GM21423 (cell line): ENCODE results near the gene DNAJB1.
A peak's percentile ranks its signal among the peaks of the same experiment; 100 is the strongest.
"Not testable (repeated sequence)": the region's sequence is repeated elsewhere in the genome, so short reads cannot be mapped to it uniquely, and the experiment has no call there.

Experiments
- ATAC-seq: cut with Tn5 transposase; IDR thresholded peaks from one replicate; pipeline ENCODE4 v1.9.1; 2021; ENCODE audit warnings: mild to moderate bottlenecking, moderate library complexity; ENCODE audit not compliant: unreplicated experiment

Gene DNAJB1

DNA sequence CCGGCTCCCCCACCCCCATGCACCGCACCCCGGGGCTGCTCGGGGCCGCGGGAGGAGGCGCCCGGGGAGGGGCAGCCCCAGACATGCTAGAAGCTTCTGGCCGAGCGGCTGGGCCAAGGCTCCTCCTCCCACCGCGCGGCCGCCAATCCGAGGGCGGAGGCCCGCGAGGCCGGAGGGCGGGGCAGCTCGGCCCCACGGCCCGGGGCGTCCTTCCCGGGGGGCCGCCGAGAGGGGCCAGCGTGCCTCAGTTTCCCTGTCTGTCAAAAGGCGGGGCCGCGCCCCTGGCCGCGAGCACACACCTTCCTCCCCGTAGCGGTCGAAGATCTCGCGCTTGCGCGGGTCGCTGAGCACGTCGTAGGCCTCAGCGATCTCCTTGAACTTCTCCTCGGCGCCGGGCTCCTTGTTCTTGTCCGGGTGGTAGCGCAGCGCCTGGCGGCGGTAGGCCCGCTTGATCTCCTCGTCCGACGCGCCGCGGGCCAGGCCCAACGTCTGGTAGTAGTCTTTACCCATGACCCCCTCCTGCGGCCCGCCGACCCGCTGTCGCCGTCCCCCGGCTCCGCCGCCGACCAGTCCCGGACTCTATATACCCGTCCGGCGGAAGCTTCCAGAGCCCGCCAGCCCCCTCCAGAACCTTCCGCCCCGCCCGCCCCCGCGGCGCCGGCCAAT, at the start of gene DNAJB1:
Gene DNAJB1, minus strand, starts transcription at position 558 of the 666 bp plus-strand sequence. Its CDS starts 48 bp downstream, at position 510.
- peak; percentile 61 for ATAC-seq

DNA sequence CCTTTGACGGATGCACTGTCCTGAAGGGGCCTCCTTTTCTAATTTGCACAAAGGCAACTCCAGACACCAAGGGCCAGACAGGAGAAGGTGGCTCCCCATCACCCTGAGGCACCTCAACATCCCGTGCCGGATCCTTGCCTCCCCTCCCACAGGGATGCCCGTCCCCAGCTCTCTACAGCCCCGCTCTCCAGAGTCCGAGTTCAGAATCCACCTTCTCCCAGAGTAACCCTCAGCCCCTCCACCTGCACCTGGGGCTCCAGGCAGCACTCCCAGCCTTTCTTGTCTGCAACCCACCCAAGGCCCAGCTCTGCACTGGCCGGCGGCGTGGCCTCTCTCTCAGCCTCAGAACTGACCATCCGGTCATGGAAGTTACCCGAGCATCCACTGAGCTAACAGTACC, 48.9 kb upstream of the DNAJB1 start:
- ATAC-seq = no peak

DNA sequence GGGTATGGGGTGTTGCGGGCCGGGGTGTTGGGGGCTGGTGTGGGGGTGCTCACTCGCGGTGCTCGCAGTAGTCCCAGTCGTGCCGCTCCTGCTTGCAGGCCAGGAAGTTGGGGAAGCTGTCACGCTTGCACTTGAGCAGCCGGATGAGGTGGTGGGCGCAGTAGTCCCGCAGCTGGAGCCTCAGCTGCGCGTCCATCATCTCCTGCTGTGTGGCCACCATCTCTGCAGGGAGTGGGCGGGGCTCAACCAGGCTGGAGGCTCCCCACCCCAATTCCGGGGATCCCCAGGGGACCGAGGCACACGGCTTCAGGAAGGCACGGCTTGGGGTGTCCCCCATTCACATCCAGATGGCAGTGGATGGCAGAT, 48.5 kb upstream of the DNAJB1 start:
- ATAC-seq = no peak

DNA sequence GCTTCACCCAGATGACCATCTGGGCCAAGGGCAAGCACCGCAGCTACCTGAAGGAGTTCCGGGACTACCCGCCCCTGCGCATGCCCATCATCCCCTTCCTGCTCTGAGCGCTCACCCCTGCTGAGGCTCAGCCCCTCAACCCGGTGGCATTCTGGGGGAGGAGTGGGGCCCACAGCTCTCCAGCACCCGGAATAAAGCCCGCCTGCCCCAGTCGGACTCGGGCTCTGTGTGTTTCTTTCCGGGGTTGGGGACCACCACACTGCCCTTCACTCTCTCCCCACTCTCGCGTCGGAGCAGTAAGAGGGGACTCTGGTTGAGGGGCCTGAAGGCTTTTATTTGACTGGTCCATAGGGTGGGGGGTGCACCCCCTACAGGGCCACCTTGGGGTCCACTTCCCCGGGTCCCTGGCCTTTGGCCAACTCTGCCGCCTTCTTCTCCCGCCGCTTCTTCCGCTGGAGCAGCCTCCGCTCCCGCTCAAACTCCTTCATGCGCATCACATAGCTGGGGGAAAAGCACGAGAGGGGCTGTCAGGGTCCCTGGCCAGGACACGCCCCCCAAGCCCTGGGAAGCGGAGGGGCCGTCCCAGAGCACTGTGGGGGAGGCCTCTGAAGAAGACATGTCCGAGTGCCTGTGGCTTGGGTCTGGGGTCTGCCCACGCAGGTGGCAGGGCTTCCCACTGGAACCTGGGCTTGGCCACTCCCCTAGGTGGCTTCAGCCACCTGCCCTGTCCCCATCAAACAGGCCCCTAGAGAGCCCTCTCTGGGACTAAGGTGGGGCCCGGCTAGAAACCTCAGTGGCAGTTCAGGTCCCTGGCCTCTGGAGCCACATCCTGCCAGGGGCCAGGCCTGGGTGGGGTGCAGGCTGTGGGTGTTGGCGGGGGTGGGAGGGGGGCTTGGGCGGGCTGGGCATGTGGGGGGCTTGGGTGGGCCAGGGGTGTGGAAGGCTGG, 47.8 kb upstream of the DNAJB1 start:
- ATAC-seq = no peak

DNA sequence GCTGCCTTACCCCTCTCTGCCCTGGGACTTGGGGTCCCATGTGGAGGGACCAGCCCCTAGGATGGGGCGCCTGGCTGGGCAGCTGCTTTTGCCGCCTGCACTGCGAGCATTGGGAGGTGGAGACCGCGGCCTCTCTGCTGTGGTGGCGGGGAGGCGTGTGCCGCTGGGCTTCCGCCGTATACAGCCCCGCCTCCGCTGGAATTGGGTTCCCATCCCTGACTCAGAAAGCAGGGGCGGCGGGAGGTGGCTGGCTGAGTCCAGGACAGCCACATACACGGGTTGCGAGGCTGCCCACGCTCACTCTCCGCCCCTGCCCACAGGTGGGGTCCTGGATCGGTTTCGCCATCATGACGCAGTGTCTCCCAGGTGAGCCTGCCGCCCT, 47.1 kb upstream of the DNAJB1 start:
- ATAC-seq = no peak

DNA sequence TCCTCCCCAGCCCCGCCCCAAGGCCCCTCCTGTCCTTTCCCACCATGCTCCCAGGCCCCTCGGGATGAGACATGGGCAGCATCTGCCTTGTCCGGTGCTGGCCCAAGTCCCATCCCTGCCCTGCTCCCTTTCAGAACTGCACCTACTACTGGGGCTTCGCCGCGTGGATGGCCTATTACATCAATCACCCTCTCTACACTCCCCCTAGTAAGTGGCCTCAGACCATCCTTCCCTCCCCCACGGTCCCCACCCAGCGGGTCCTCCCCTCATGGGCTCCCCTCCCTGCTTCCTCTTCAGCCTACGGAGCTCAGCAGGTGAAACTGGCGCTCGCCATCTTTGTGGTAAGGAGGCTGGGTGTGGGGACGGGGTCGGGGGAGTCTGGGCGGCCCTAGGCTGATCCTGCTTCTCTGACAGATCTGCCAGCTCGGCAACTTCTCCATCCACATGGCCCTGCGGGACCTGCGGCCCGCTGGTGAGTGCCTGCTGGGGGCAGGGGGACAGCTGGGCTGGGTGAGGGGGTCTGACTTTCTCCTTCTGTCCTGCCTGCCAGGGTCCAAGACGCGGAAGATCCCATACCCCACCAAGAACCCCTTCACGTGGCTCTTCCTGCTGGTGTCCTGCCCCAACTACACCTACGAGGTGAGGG, 46.6 kb upstream of the DNAJB1 start:
- ATAC-seq = not testable (repeated sequence)

DNA sequence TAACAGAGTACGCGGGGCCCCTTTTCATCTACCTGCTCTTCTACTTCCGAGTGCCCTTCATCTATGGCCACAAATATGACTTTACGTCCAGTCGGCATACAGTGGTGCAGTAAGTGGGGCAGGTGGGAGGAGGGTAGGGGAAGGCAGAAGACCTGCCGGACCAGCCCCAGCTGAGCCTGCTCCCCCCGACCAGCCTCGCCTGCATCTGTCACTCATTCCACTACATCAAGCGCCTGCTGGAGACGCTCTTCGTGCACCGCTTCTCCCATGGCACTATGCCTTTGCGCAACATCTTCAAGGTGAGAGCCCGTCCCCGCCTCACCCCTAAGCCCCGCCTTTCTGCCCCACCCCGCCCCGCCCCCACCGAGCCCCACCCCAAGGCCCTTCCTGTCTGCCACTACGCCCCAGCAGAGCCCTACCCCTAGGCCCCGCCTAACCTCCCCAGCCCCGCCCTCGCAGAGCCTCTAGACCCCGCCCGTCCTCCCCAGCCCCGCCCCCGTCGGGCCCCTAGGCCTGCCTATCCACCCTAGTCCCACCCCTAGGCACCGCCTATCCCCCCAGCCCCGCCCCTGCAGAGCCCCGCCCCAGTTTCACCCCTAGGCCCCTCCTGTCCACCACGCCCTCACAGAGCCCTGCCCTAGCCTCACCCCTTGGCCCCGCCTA, 45.9 kb upstream of the DNAJB1 start:
- no peak for ATAC-seq

DNA sequence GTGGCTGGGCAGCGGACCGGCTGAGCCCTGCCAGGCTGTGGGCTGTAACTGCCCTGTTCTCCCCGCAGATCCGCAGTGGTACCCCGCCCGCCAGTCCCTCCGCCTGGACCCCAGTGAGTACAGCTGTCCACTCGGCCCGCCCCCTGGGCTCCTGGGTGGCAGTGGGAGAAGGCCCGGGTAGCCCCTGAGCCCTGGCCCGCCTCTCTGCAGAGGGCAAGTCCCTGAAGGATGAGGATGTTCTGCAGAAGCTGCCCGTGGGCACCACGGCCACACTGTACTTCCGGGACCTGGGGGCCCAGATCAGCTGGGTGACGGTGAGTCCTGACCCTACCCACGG, 45.4 kb upstream of the DNAJB1 start:
- ATAC-seq = no peak

DNA sequence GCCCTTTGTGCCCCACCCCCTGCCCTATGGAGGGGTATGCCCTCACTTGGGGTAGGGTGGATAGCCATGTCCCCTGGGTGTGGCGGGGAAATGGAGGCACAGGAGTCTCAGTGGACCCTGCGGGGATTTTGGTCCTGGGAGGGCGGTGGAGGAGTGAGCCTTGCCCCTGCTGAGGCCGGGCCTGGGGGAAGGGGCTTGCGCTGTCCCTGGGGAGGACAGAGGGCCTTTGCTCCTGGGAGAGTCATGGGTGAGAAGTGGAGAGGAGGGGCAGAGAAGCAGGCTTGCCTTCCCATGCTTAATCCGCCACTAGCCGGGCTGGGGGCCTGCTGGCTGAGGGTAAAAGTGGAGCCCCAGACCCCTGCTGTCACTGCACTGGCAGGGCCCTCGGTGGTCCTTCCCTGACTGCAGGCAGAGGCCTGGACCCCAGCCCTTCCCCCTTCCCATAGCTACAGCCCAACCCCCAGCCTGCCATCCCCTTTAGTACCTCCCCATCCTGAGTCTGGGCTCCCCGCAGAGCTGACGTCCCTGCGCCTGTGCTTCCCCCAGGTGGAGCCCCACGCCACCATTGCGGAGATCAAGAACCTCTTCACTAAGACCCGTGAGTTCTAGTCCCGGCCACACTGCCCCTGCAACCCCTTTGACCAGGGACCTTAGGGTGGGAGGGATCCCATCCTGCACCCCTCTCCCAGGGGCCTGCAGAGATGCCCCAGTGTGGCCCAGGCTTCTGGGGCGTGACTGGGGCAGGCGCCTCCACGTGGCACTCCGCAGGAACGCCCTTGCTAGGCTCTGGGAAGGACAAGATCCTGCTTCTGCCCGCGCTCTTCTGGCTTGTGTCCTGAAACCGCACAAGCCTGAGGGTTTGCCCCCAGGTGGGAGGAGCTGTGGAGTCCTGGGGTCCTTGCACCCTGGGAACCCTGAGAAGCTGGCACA, 44.7 kb upstream of the DNAJB1 start:
- ATAC-seq = no peak

DNA sequence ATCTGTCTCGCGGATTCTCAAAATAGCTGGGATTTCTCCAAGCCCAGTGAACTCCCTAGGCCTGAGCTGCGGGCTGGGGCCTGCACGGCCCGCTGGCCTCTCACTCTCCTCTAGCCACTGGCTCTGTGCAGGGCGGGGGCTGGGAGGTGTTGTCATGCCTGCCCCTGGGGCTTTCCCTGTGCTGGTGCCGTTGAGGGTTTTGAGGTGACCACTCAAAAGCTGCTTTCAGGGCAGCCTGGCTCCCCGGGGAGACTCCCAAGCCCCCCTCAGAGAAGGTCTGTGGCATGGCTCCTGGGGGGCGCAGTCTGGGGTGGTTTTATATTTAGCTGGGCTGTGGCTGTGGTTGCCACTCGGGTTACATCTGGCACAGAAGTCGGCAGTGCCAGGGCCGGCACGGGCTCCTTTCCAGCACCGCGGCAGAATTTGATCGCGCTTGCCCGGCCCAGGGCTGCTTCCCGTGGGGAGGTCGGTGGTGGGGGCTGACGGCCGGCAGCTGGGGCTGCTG, 43.7 kb upstream of the DNAJB1 start:
- no peak for ATAC-seq

DNA sequence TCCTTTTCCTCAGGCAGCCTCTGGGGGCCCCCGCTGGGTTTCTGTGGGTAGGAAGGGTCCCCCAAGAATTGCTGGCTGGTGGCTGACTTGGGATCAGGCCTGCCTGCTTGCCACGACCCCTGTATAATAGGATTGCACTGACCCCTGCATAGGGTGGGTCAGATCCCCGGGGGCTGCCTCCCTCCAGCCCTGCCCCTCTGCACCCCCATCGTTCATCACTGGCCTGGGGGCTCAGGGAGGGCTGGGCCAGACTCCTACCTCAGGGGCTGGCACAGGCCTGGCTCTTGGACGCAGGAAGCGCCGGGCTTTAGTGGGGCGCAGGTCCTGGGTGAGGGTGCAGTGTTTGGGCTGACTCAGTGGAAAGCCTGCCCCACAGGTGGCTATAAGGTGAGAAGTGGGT, 43.1 kb upstream of the DNAJB1 start:
- ATAC-seq = no peak

DNA sequence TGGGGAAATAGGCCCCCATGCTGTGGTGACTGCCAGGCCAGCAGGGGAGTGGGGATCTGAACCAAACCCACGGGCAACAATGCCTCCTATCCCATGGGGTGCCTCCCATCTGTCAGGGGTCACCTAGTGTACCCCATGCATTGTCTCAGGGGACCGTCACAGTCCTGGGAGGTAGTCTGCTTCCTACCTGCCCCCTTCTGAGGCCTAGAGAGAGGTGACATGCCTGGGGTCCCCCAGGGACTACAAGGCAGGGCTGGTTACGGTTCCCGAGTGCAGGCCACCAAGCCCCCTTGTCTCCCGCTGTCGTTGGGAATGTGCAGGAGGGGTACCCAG, 42.5 kb upstream of the DNAJB1 start:
- ATAC-seq = no peak

DNA sequence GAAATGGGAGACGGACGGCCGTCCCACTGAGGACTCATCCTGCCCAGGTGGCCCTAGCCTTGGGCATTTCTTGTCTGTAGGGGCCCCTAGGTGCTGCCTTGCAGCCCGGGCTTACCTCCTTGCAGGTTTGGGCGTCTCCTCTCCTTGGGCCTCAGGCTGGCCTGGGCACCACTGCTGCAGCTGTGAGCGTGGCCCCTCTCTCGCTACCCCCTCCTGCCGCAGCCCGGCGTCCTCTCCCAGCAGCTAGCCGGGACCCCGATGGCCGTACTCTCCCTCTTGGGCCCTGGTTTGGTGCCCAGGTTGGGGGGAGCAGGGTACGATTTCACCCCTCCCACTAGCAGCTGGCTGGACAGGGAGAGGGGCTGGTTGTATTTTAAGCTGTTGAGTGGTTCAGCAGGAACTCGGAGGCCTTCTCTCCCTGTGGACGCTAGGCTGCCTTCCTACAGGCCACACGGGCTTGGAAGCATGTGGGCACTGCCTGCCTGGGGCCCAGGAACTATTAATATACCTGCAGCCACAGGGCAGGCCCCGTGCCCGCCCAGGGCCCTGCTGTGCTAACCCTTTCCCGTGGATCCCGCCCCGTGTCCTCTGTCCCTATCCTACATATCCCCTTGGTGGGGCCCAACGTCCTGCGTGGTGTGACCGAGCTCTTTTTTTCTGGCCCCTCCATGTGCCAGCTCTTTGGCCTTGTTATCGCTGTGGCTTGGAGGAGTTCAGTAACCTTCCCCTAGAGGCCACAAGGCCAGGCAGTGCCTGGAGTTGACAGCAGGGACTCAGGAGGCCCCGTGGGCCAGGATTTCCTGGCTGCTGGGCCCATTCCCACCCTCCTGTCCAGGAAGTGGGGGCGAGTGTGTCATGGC, 41.9 kb upstream of the DNAJB1 start:
- no peak for ATAC-seq

DNA sequence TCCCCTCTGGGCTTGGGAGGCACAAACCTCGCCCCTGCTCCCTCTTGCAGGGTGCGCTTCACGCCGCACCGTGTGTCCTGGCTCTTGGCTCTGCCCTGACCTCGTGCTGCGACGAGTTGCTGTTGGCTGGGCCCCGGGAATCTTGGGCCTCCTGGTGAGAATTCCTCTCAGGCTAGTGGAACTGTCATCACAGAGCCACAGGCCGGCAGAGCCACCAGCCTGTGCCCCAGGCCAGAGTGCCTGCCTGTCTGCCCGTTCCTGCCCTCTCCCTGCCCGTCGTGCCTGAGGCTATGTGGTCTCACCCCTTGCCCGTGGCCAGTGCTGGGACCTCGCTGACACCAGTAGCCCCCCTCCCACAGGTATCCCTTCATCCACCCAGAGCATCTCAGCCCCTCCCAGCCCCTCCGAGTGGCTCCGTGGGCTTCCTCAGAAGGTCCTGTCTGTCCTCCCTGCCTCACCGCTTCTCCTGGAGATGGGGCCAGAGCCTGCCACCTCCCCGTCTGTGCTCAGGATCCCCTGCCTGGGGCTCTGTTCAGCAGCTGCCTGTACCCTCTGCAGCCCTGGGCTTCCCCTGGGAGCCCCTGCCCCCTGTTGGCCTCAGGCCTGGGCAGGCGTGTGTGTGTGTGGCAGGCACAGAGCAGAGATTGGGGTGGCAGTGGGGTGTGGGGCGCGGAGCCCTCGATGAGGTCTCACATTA, 40.3 kb upstream of the DNAJB1 start:
- ATAC-seq = no peak

DNA sequence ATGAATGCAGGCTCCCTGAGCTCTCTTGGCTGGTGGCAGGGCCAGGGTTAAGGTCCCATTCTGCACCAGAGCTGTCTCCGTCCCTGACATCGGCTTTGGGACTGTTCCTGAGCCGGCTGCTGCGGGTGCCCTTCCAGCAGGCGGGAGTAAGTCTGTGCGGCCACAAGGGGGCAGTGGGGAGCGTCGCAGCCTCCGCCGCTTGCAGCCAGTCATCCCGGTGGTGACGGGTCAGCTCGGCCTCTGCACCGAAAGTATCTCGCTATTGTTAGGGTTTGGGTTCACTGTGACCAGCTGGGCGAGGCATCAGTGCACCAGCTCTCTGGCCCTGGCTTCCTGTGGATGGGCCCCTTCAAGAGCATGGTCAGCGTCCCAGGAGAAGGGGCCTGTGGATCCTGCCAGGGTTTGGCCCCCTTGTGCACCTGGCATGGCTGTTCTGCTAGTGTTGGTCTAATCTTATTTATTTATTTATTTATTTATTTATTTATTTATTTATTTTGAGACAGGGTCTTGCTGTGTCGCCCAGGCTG, 38.5 kb upstream of the DNAJB1 start:
- ATAC-seq = no peak

DNA sequence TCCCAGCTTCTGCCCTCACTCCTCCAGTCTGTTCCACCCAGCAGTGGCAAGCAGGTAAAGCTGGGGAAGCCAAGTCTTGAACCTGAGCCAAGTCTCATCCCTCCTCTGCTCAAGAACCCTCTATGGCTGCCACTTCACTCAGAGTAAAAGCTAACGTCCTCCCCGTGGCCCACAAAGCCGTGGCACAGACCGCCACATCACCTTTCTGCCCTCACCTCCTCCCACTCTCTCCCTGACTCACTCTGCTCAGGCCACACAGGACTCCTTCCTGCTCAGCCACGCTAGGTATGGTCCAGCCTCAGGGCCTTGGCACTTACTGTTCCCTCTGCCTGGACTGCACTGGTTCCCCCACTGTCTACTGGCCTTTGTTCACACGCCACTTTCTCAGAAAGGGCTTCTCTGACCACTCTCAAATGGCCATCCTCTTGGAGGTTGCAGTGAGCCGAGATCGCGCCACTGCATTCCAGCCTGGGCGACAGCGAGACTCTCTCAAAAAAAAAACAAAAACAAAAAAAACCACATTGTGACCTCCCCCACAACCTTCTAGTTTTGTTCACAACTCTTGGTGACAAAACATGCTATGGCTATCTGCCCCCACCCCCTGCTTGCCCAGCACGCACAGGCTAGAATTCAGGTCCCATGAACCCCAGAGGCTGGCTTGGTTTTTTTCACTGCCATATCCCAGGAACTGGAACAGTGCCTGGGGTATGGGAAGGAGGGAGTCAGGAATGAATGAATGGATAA, 37.9 kb upstream of the DNAJB1 start:
- no peak for ATAC-seq

DNA sequence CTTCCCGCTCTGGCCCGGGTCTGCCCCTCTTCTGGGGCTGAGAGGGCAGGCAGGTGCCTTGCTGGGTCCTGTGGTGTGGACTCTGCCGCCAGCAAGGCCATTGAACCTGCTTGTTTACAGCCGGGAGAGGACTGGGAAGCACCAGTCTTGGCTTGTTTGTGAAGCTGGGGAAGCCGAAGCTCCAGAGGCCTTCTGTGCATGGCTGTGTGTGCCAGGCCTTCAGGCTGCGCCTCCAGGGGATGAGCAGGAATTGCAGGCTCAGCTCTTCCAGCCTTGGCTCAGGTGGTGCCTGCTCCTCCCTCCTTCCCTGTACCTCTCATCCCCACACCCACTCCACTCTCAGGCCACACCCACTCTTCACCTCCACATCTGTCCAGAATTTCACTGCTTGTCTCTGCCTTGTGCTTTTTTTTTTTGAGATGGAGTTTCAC, 36.2 kb upstream of the DNAJB1 start:
- ATAC-seq = no peak

DNA sequence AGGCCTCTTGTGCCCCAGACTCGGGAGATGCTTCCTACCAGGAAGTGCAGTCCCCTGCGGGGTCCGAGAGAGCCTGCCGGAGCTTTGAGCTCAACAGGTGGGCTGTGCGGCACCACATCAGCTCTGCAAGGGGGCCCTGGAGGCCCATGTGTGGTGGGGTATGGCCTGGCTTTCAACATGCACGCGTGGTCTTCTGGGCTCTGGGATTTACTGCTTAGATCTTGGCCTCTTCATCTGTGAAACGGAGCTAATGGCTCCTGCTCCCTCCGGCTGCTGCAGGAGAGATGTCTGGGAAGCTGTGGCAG, 35.7 kb upstream of the DNAJB1 start:
- no peak for ATAC-seq
